Fibroblast of pulmonary artery (primary cell): ENCODE measurements around the gene DCLRE1B.

Experiments
- DNase-seq: peaks from one replicate; pipeline ENCODE4 v3.0.0-alpha.2; 2010; ENCODE audit warnings: low read depth
- H3K4me3 ChIP-seq: replicated peaks from 2 replicates; pipeline ENCODE4 v1.5.1; 2011; ENCODE audit warnings: low read depth, mild to moderate bottlenecking, control low read depth, low read length, moderate library complexity
- TF ChIP-seq, protein P1 (sequence below): IDR thresholded peaks from 2 replicates; pipeline ENCODE4 v1.5.1; 2011; ENCODE audit warnings: mild to moderate bottlenecking, control low read depth, low read length, inconsistent platforms; ENCODE audit errors: missing control alignments

Gene DCLRE1B

GRCh38 chr1:113872219-113872935 lies 32.7 kb upstream of the DCLRE1B start:
- H3K4me3 ChIP-seq = no peak overlapping the region
- TF ChIP-seq, protein P1, sequence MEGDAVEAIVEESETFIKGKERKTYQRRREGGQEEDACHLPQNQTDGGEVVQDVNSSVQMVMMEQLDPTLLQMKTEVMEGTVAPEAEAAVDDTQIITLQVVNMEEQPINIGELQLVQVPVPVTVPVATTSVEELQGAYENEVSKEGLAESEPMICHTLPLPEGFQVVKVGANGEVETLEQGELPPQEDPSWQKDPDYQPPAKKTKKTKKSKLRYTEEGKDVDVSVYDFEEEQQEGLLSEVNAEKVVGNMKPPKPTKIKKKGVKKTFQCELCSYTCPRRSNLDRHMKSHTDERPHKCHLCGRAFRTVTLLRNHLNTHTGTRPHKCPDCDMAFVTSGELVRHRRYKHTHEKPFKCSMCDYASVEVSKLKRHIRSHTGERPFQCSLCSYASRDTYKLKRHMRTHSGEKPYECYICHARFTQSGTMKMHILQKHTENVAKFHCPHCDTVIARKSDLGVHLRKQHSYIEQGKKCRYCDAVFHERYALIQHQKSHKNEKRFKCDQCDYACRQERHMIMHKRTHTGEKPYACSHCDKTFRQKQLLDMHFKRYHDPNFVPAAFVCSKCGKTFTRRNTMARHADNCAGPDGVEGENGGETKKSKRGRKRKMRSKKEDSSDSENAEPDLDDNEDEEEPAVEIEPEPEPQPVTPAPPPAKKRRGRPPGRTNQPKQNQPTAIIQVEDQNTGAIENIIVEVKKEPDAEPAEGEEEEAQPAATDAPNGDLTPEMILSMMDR = no peak
- DNase-seq = peak; percentile 60

- no peak overlapping the region for H3K4me3 ChIP-seq
- peak; percentile 59 for DNase-seq
- TF ChIP-seq, protein P1 = peak; percentile 49
Measured at GRCh38 chr1:113874012-113874879, 30.9 kb upstream of the DCLRE1B start.

DNA sequence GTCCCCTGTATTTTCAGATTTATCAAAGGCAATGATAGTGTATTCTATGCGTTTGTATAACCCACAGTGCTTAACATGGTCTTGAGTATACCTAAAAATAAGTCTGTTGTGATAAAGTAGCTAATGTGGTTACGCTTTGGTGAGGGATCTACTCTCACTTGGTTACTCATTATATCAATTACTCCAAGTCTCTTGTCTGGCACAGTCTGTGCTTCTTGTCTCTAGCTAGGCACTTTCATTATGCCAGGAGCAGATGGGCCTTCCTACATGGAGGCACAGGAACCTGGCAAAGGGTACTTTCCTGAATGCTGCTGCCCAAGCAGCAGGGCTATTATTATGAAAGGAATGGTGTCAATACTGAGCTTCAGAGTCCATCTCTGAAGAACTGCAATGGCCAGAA lies 29.4 kb upstream of the DCLRE1B start:
- DNase-seq = no peak
- TF ChIP-seq, protein P1 = no peak
- H3K4me3 ChIP-seq = no peak overlapping the region

GRCh38 chr1:113876176-113876575 lies 28.9 kb upstream of the DCLRE1B start:
- TF ChIP-seq, protein P1 = no peak
- DNase-seq = no peak

DNA sequence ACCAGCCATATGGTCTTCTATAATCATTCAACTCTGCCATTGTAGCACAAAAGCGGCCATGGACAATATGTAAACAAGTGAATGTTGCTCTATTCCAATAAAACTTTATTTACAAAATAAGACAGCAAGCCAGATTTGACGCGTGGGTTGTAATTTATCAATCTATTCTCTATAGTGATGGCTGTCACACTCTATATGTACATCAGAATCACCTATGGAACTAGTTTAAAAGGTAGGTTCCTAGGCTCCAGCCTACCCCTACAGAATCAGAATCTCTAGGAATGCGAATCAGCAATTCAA lies 25.4 kb upstream of the DCLRE1B start:
- H3K4me3 ChIP-seq = no peak overlapping the region
- no peak for DNase-seq
- TF ChIP-seq, protein P1 = no peak

More at GRCh38 chr1:113876176-113876575, 28.9 kb upstream of the DCLRE1B start:
- H3K4me3 ChIP-seq = no peak overlapping the region

DNA sequence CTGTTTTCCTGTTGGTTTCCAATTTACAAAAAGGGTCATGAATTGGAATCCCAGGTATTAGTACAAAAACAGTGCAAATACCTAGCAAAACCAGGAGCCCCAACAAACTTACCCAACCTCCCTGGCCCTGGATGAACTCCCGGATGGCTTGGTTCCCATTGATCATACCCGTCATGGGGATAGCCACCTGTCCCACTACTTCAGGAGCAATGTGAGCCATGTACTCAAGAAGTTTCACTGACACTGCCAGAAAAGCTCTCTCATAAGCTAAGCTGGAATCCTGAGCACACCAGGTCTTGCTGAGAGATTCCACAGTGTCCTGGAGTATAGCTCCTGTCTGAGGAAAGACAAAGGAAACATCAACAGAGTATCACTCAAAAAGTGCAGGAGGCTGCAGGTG lies 23.5 kb upstream of the DCLRE1B start:
- H3K4me3 ChIP-seq = no peak overlapping the region
- DNase-seq = no peak
- TF ChIP-seq, protein P1 = no peak
